Skeletal muscle satellite cell (primary cell): ENCODE results near the gene GOLGA6C.
"Not testable (repeated sequence)": the region's sequence is repeated elsewhere in the genome, so short reads cannot be mapped to it uniquely, and the experiment has no call there.

ENCODE experiments used
- H3K27me3 ChIP-seq: 2 replicates; pipeline ENCODE4 v1.7.0; 2013; ENCODE audit warnings: low read length; ENCODE audit not compliant: control insufficient read depth, insufficient read depth
- H3K36me3 ChIP-seq: 2 replicates; pipeline ENCODE4 v1.7.0; 2013; ENCODE audit warnings: mild to moderate bottlenecking, control low read depth, low read length; ENCODE audit not compliant: insufficient read depth
- H3K4me1 ChIP-seq: 2 replicates; pipeline ENCODE4 v1.7.0; 2013; ENCODE audit warnings: low read length; ENCODE audit not compliant: control insufficient read depth, insufficient read depth
- H3K4me2 ChIP-seq: 2 replicates; pipeline ENCODE4 v1.7.0; 2013; ENCODE audit warnings: mild to moderate bottlenecking, low read length
- H3K4me3 ChIP-seq: 2 replicates; pipeline ENCODE4 v1.7.0; 2013; ENCODE audit warnings: low read length
- H3K9ac ChIP-seq: 2 replicates; pipeline ENCODE4 v1.7.0; 2013; ENCODE audit warnings: mild to moderate bottlenecking, low read depth, low read length, moderate library complexity
- H3K9me3 ChIP-seq: replicated peaks from 2 replicates; pipeline ENCODE4 v1.7.0; 2013; ENCODE audit warnings: mild to moderate bottlenecking, control low read depth, low read length

The GOLGA6C gene

GRCh38 chr15:75235760-75236729 is 22.1 kb upstream of the GOLGA6C start:
- peaks cover 88% of the 10 kb centered on the region for H3K27me3 ChIP-seq
- no peak overlapping the region for H3K9ac ChIP-seq
- no peaks in the 10 kb centered on the region for H3K36me3 ChIP-seq
- H3K4me3 ChIP-seq = no peak overlapping the region
- no peaks in the 10 kb centered on the region for H3K4me1 ChIP-seq
- no peak overlapping the region for H3K4me2 ChIP-seq
- no peaks in the 10 kb centered on the region for H3K9me3 ChIP-seq

- Histone ChIP-seq H3K4me1 (no peaks in the 10 kb centered on the region), H3K4me3 (no peak overlapping the region), H3K36me3 (no peaks in the 10 kb centered on the region), H3K4me2 (no peak overlapping the region), H3K9me3 (no peaks in the 10 kb centered on the region), H3K9ac (no peak overlapping the region), H3K27me3 (peaks cover 78% of the 10 kb centered on the region)
Observed at GRCh38 chr15:75237316-75237982, 20.7 kb upstream of the GOLGA6C start.

- no peak overlapping the region for H3K4me3 ChIP-seq
- H3K9me3 ChIP-seq = no peaks in the 10 kb centered on the region
- H3K4me1 ChIP-seq = no peaks in the 10 kb centered on the region
- H3K36me3 ChIP-seq = no peaks in the 10 kb centered on the region
- no peak overlapping the region for H3K9ac ChIP-seq
- H3K27me3 ChIP-seq = peaks cover 72% of the 10 kb centered on the region
- H3K4me2 ChIP-seq = no peak overlapping the region
Observed at GRCh38 chr15:75238150-75238549, 20.0 kb upstream of the GOLGA6C start.

GRCh38 chr15:75245741-75246140 is 12.4 kb upstream of the GOLGA6C start:
- not testable (repeated sequence) for H3K9ac ChIP-seq, H3K4me1 ChIP-seq, H3K4me2 ChIP-seq, H3K36me3 ChIP-seq, H3K9me3 ChIP-seq, H3K4me3 ChIP-seq
- peaks cover 65% of the 10 kb centered on the region for H3K27me3 ChIP-seq

GRCh38 chr15:75248991-75249390 is 9.1 kb upstream of the GOLGA6C start:
- H3K9me3 ChIP-seq, H3K9ac ChIP-seq, H3K4me2 ChIP-seq, H3K4me3 ChIP-seq, H3K4me1 ChIP-seq, H3K36me3 ChIP-seq: not testable (repeated sequence)
- H3K27me3 ChIP-seq = peaks cover 74% of the 10 kb centered on the region

GRCh38 chr15:75249726-75250125 is 8.4 kb upstream of the GOLGA6C start:
- no peaks in the 10 kb centered on the region for H3K4me1 ChIP-seq
- peaks cover 70% of the 10 kb centered on the region for H3K27me3 ChIP-seq
- no peak overlapping the region for H3K4me2 ChIP-seq
- H3K9ac ChIP-seq = no peak overlapping the region
- no peak overlapping the region for H3K4me3 ChIP-seq
- no peaks in the 10 kb centered on the region for H3K36me3 ChIP-seq
- no peaks in the 10 kb centered on the region for H3K9me3 ChIP-seq

GRCh38 chr15:75251343-75251742 is 6.8 kb upstream of the GOLGA6C start:
- not testable (repeated sequence) for H3K4me3 ChIP-seq, H3K9ac ChIP-seq, H3K4me2 ChIP-seq, H3K36me3 ChIP-seq, H3K4me1 ChIP-seq, H3K9me3 ChIP-seq
- H3K27me3 ChIP-seq = peaks cover 57% of the 10 kb centered on the region

GRCh38 chr15:75252285-75252684 is 5.8 kb upstream of the GOLGA6C start:
- not testable (repeated sequence) for H3K4me1 ChIP-seq, H3K9ac ChIP-seq, H3K9me3 ChIP-seq, H3K4me2 ChIP-seq, H3K36me3 ChIP-seq, H3K4me3 ChIP-seq
- H3K27me3 ChIP-seq = peaks cover 52% of the 10 kb centered on the region

- H3K4me3 ChIP-seq, H3K4me1 ChIP-seq, H3K4me2 ChIP-seq, H3K9me3 ChIP-seq, H3K9ac ChIP-seq, H3K36me3 ChIP-seq, H3K27me3 ChIP-seq: not testable (repeated sequence)
Observed at GRCh38 chr15:75258620-75259343, 648 bp downstream of the GOLGA6C start.

- H3K9ac ChIP-seq, H3K9me3 ChIP-seq, H3K4me3 ChIP-seq, H3K27me3 ChIP-seq, H3K4me1 ChIP-seq, H3K4me2 ChIP-seq, H3K36me3 ChIP-seq: not testable (repeated sequence)
Observed at GRCh38 chr15:75259873-75260272, 1.7 kb downstream of the GOLGA6C start.

- not testable (repeated sequence) for H3K9ac ChIP-seq, H3K9me3 ChIP-seq, H3K4me1 ChIP-seq, H3K36me3 ChIP-seq, H3K27me3 ChIP-seq, H3K4me2 ChIP-seq, H3K4me3 ChIP-seq
Observed at GRCh38 chr15:75273751-75274359, 15.7 kb downstream of the GOLGA6C start.
